Psoas muscle (tissue), 8 donors: Measurements from ENCODE around the gene TLR2. TPM values are rescaled to one million over a fixed set of nuclear protein-coding genes. Genes with fewer than 3 reads are reported as not detected.

Experiments used
- ATAC-seq, 4 donors: fragments of 200-7000 bp; cut with Tn5 transposase; one replicate each; pipeline ENCODE4 v1.9.1; 2020; ENCODE audit warnings: moderate library complexity in 3 of 4, mild to moderate bottlenecking in 2 of 4
- DNase-seq, 2 donors: peaks; one replicate each; pipeline ENCODE4 v3.0.0-alpha.2; 2020
- H3K27ac ChIP-seq: fragments of 200-600 bp; one replicate; pipeline ENCODE4 v1.8.0; 2022
- H3K27me3 ChIP-seq, 3 donors: fragments of 200-600 bp in 1 of 3; one replicate each; pipeline versions ENCODE4 v1.6.1 to v1.8.0; 2013 to 2022; ENCODE audit warnings: low read length in 2 of 3, mild to moderate bottlenecking in 2 of 3, moderate library complexity in 1 of 3; ENCODE audit not compliant: insufficient read depth in 3 of 3
- H3K36me3 ChIP-seq, 2 donors: fragments of 200-600 bp in 1 of 2; one replicate each; pipeline versions ENCODE4 v1.6.1 to v1.8.0; 2013 to 2022; ENCODE audit warnings: low read depth in 1 of 2, mild to moderate bottlenecking in 1 of 2, moderate library complexity in 1 of 2; ENCODE audit not compliant: insufficient read depth in 1 of 2
- H3K4me1 ChIP-seq: fragments of 200-600 bp; one replicate; pipeline ENCODE4 v1.8.0; 2022
- H3K4me3 ChIP-seq: fragments of 200-600 bp; one replicate; pipeline ENCODE4 v1.8.0; 2022; ENCODE audit warnings: mild to moderate bottlenecking
- H3K9me3 ChIP-seq: fragments of 200-600 bp; one replicate; pipeline ENCODE4 v1.8.0; 2022
- CTCF ChIP-seq: fragments of 200-600 bp; IDR thresholded peaks from one replicate; pipeline ENCODE4 v1.8.0; 2022; ENCODE audit warnings: antibody characterized with exemption
- WGBS, 3 donors: extraction: QIAGEN DNeasy Blood & Tissue Kit; methylation state at CpG; one replicate each; pipeline versions ENCODE4 v1.1.6 to v1.1.7; 2013; 5-methylcytosine and 5-hydroxymethylcytosine counted together
- intact Hi-C, 2 donors: fragments of 100-400 bp; cut with DNase I; formaldehyde crosslinking; loops; one replicate each; pipeline versions ENCODE4 v1.11.0 to v1.14.2; 2022
- polyA plus RNA-seq, 3 donors: library from polyadenylated mRNA; stranded (reverse); fragments of 200-250 nt; gene quantifications; one replicate each; pipeline ENCODE4 v1.2.3, GENCODE V29; 2013
- total RNA-seq, 4 donors: library from RNA; stranded (reverse); fragmentation: NEBNext Ultra II Directional in 2 of 4; extraction: Animal tissue kit (Norgen Biotek cat#: 25700) in 2 of 4; gene quantifications; one replicate each; pipeline versions ENCODE4 v1.2.1 to v1.2.4, GENCODE V29; 2021 to 2023
- donor health status: healthy with polysubstance abuse.
- donor health status: DM: no; HTN: no; CAD: no; lungs with moderate emphysema.
- donor health status: Bipolar disorder and iron deficiency.
- donor health status: healthy.
- donor health status: DM: yes; HTN: yes; CAD: no.
- donor health status: DM: no; HTN: no; CAD: no.
- donor health status: DM: no; HTN: no; CAD: no.
- donor health status: DM: yes; HTN: yes; CAD: no.

The TLR2 gene
- total and polyA plus RNA-seq, 7 donors = 0.42 to 3.7 (median 1.8) TPM

GRCh38 chr4:153713866-153714646 lies 30.0 kb downstream of the TLR2 start:
- H3K27ac ChIP-seq = no peak overlapping the region
- no peak for TF ChIP-seq CTCF
- no peaks in the 10 kb centered on the region for H3K4me1 ChIP-seq
- intact Hi-C loops = no loop called here
- H3K4me3 ChIP-seq = no peak overlapping the region
- H3K9me3 ChIP-seq = no peaks in the 10 kb centered on the region
- H3K36me3 ChIP-seq = no peaks in the 10 kb centered on the region
- ATAC-seq = no peak
- 62 to 73% (median 64%) methylated on average over 2 of the region's 2 CpGs for WGBS, 3 donors
- DNase-seq = no peak
- peaks cover 0 to 3% (median 0%) of the 10 kb centered on the region in 3 donors for H3K27me3 ChIP-seq

- TF ChIP-seq CTCF = no peak
- intact Hi-C loops = no loop called here
- Histone ChIP-seq H3K27me3 (no peaks in the 10 kb centered on the region), H3K36me3 (no peaks in the 10 kb centered on the region), H3K9me3 (no peaks in the 10 kb centered on the region), H3K27ac (no peak overlapping the region), H3K4me1 (no peaks in the 10 kb centered on the region), H3K4me3 (no peak overlapping the region)
- 71 to 89% (median 79%) methylated on average over 1 of the region's 1 CpG for WGBS, 3 donors
- ATAC-seq = no peak
- no peak for DNase-seq
Observed at GRCh38 chr4:153722036-153722435, 38.0 kb downstream of the TLR2 start.

GRCh38 chr4:153724606-153725005 lies 40.5 kb downstream of the TLR2 start:
- TF ChIP-seq CTCF = no peak
- Histone ChIP-seq H3K27ac (no peak overlapping the region), H3K36me3 (no peaks in the 10 kb centered on the region), H3K9me3 (no peaks in the 10 kb centered on the region), H3K4me1 (no peaks in the 10 kb centered on the region), H3K27me3 (no peaks in the 10 kb centered on the region), H3K4me3 (no peak overlapping the region)
- no peak for DNase-seq
- WGBS, 3 donors = 78 to 91% (median 82%) methylated on average over 3 to 5 of the region's 5 CpGs
- no peak for ATAC-seq
- intact Hi-C loops = no loop called here

- 78 to 88% (median 83%) methylated on average over 5 of the region's 5 CpGs for WGBS, 3 donors
- ATAC-seq (no peak), DNase-seq (no peak)
- intact Hi-C loops = no loop called here
- Histone ChIP-seq H3K27me3 (no peaks in the 10 kb centered on the region), H3K4me3 (no peak overlapping the region), H3K9me3 (no peaks in the 10 kb centered on the region), H3K4me1 (no peaks in the 10 kb centered on the region), H3K36me3 (no peaks in the 10 kb centered on the region), H3K27ac (no peak overlapping the region)
- TF ChIP-seq CTCF = no peak
Observed at GRCh38 chr4:153725136-153725830, 41.2 kb downstream of the TLR2 start.
